Chondrocyte (in vitro differentiated cells): ENCODE data around the gene SLC7A10. TPM values are rescaled to one million over a fixed set of nuclear protein-coding genes. Genes with fewer than 3 reads are reported as not detected.

Experiments
- DNase-seq: peaks from one replicate; pipeline ENCODE4 v3.0.0; 2021; ENCODE audit warnings: mixed read lengths, low spot score
- H3K27ac Mint-ChIP-seq: one replicate; pipeline ENCODE4 v1.8.0; 2021; ENCODE audit warnings: mild to moderate bottlenecking, moderate library complexity, mixed read lengths; ENCODE audit not compliant: unreplicated experiment
- H3K27me3 Mint-ChIP-seq: 2 replicates; pipeline ENCODE4 v1.8.0; 2021; ENCODE audit warnings: low read depth, mixed read lengths
- H3K36me3 Mint-ChIP-seq: 2 replicates; pipeline ENCODE4 v1.8.0; 2021; ENCODE audit warnings: low read depth, mixed read lengths
- H3K4me1 Mint-ChIP-seq: 2 replicates; pipeline ENCODE4 v1.8.0; 2021; ENCODE audit warnings: low read depth, mild to moderate bottlenecking, mixed read lengths
- H3K4me3 Mint-ChIP-seq: one replicate; pipeline ENCODE4 v1.8.0; 2021; ENCODE audit warnings: mild to moderate bottlenecking, moderate library complexity, mixed read lengths; ENCODE audit not compliant: unreplicated experiment
- H3K9me3 Mint-ChIP-seq: 2 replicates; pipeline ENCODE4 v1.8.0; 2021; ENCODE audit warnings: low read depth, mixed read lengths
- CTCF ChIP-seq: fragments of 200-600 bp; sonication (generic); IDR thresholded peaks from 2 replicates; pipeline ENCODE4 v1.5.0; 2021; ENCODE audit warnings: antibody characterized with exemption, mild to moderate bottlenecking, moderate library complexity
- total RNA-seq: library from RNA; stranded (reverse); gene quantifications from 3 replicates; pipeline ENCODE4 v1.2.1, GENCODE V29; 2021

Gene SLC7A10
- total RNA-seq, 1 donor from 2014 or later: not detected

GRCh38 chr19:33252971-33253370 is 27.3 kb upstream of the SLC7A10 start:
- H3K4me1 Mint-ChIP-seq: no peaks in the 10 kb centered on the region
- H3K27me3 Mint-ChIP-seq: peaks cover 7% of the 10 kb centered on the region

GRCh38 chr19:33252418-33252962 is 26.8 kb upstream of the SLC7A10 start:
- no peak for TF ChIP-seq CTCF
- peaks cover 7% of the 10 kb centered on the region for H3K27me3 Mint-ChIP-seq
- peak; percentile 18 for DNase-seq
- H3K4me1 Mint-ChIP-seq: no peaks in the 10 kb centered on the region
- H3K36me3 Mint-ChIP-seq: no peaks in the 10 kb centered on the region
- no peaks in the 10 kb centered on the region for H3K9me3 Mint-ChIP-seq
- no peak overlapping the region for H3K27ac Mint-ChIP-seq
- H3K4me3 Mint-ChIP-seq: no peak overlapping the region

More at GRCh38 chr19:33252971-33253370, 27.3 kb upstream of the SLC7A10 start:
- Mint-ChIP-seq H3K4me3 (no peak overlapping the region), H3K9me3 (peaks cover 3% of the 10 kb centered on the region), H3K36me3 (peaks cover under 1% of the 10 kb centered on the region), H3K27ac (no peak overlapping the region)
- no peak for DNase-seq
- TF ChIP-seq CTCF: no peak

GRCh38 chr19:33251526-33252090 is 26.0 kb upstream of the SLC7A10 start:
- H3K27me3 Mint-ChIP-seq: peaks cover 7% of the 10 kb centered on the region
- no peaks in the 10 kb centered on the region for H3K4me1 Mint-ChIP-seq
- TF ChIP-seq CTCF: no peak
- H3K36me3 Mint-ChIP-seq: no peaks in the 10 kb centered on the region
- no peak overlapping the region for H3K27ac Mint-ChIP-seq
- no peak overlapping the region for H3K4me3 Mint-ChIP-seq
- DNase-seq: peak; percentile 64
- H3K9me3 Mint-ChIP-seq: no peaks in the 10 kb centered on the region

GRCh38 chr19:33251076-33251475 is 25.4 kb upstream of the SLC7A10 start:
- H3K36me3 Mint-ChIP-seq: no peaks in the 10 kb centered on the region
- peaks cover 7% of the 10 kb centered on the region for H3K27me3 Mint-ChIP-seq

GRCh38 chr19:33250500-33250899 is 24.9 kb upstream of the SLC7A10 start:
- Mint-ChIP-seq H3K4me1 (no peaks in the 10 kb centered on the region), H3K36me3 (no peaks in the 10 kb centered on the region), H3K27me3 (peaks cover 4% of the 10 kb centered on the region), H3K27ac (no peak overlapping the region), H3K4me3 (no peak overlapping the region), H3K9me3 (no peaks in the 10 kb centered on the region)
- TF ChIP-seq CTCF: no peak
- no peak for DNase-seq

More at GRCh38 chr19:33251076-33251475, 25.4 kb upstream of the SLC7A10 start:
- Mint-ChIP-seq H3K27ac (no peak overlapping the region), H3K4me1 (no peaks in the 10 kb centered on the region), H3K9me3 (no peaks in the 10 kb centered on the region), H3K4me3 (no peak overlapping the region)
- no peak for TF ChIP-seq CTCF
- peak; percentile 75 for DNase-seq
